ENCODE measurements around the gene CTDP1.

The CTDP1 gene

GRCh38 chr18:79790996-79791972 lies 111.7 kb downstream of the CTDP1 start:
- no peak for DNase-seq (ENCODE audit: low read depth in 2 of 3, low spot score in 2 of 3)

GRCh38 chr18:79792096-79792987 lies 112.7 kb downstream of the CTDP1 start:
- no peak for DNase-seq (ENCODE audit: low read depth in 2 of 3, low spot score in 2 of 3)

- no peak for DNase-seq (ENCODE audit: low read depth in 2 of 3, low spot score in 2 of 3)
Measured at GRCh38 chr18:79792988-79793355, 113.4 kb downstream of the CTDP1 start.

- no peak for DNase-seq (ENCODE audit: low read depth in 2 of 3, low spot score in 2 of 3)
Measured at GRCh38 chr18:79794846-79795245, 115.2 kb downstream of the CTDP1 start.

GRCh38 chr18:79795446-79795845 lies 115.8 kb downstream of the CTDP1 start:
- DNase-seq (ENCODE audit: low read depth in 2 of 3, low spot score in 2 of 3), result no peak

GRCh38 chr18:79796016-79796415 lies 116.4 kb downstream of the CTDP1 start:
- no peak for DNase-seq (ENCODE audit: low read depth in 2 of 3, low spot score in 2 of 3)

- DNase-seq (ENCODE audit: low read depth in 2 of 3, low spot score in 2 of 3), result no peak
Measured at GRCh38 chr18:79796531-79797405, 117.2 kb downstream of the CTDP1 start.

- DNase-seq (ENCODE audit: low read depth in 2 of 3, low spot score in 2 of 3), result no peak
Measured at GRCh38 chr18:79797518-79798345, 118.1 kb downstream of the CTDP1 start, which contains the start of gene KCNG2. Gene KCNG2 (plus strand): TSS chr18:79797938. CDS start chr18:79863668, 65,730 bp downstream.

GRCh38 chr18:79798346-79798998 lies 118.9 kb downstream of the CTDP1 start:
- DNase-seq (ENCODE audit: low read depth in 2 of 3, low spot score in 2 of 3), result no peak

- DNase-seq (ENCODE audit: low read depth in 2 of 3, low spot score in 2 of 3), result no peak
Measured at GRCh38 chr18:79798999-79799370, 119.4 kb downstream of the CTDP1 start.

GRCh38 chr18:79799619-79800370 lies 120.2 kb downstream of the CTDP1 start:
- no peak for DNase-seq (ENCODE audit: low read depth in 2 of 3, low spot score in 2 of 3)

GRCh38 chr18:79800371-79801180 lies 121.0 kb downstream of the CTDP1 start:
- DNase-seq (ENCODE audit: low read depth in 2 of 3, low spot score in 2 of 3), result no peak

- DNase-seq (ENCODE audit: low read depth in 2 of 3, low spot score in 2 of 3), result no peak
Measured at GRCh38 chr18:79801217-79801616, 121.6 kb downstream of the CTDP1 start.

GRCh38 chr18:79801641-79802040 lies 122.0 kb downstream of the CTDP1 start:
- DNase-seq (ENCODE audit: low read depth in 2 of 3, low spot score in 2 of 3), result no peak

- DNase-seq (ENCODE audit: low read depth in 2 of 3, low spot score in 2 of 3), result no peak
Measured at GRCh38 chr18:79802298-79802697, 122.7 kb downstream of the CTDP1 start.

GRCh38 chr18:79803611-79804051 lies 124.0 kb downstream of the CTDP1 start:
- no peak for DNase-seq (ENCODE audit: low read depth in 2 of 3, low spot score in 2 of 3)
